Gastroesophageal sphincter (tissue), 3 donors: ENCODE results near the gene POMC.

ENCODE experiments used
- CTCF ChIP-seq, 4 experiments: fragments of 200-600 bp in 2 of 4; fragments of 450-650 bp in 2 of 4; sonication (generic) in 1 of 4; IDR thresholded peaks; one replicate each; pipeline ENCODE4 v1.5.1; 2017 to 2019; ENCODE audit warnings: antibody characterized with exemption in 4 of 4, mild to moderate bottlenecking in 2 of 4, moderate library complexity in 2 of 4
- EP300 ChIP-seq: sonication (generic); formaldehyde crosslinking; IDR thresholded peaks from one replicate; pipeline ENCODE4 v1.6.1; 2017; ENCODE audit warnings: antibody characterized with exemption, mild to moderate bottlenecking
- POLR2AphosphoS5 ChIP-seq: sonication (generic); formaldehyde crosslinking; IDR thresholded peaks from one replicate; pipeline ENCODE4 v1.6.1; 2017; ENCODE audit warnings: antibody characterized with exemption

GRCh38 chr2:25187729-25188350 is 19.5 kb upstream of the POMC start:
- TF ChIP-seq POLR2AphosphoS5 = no peak
- no peak for TF ChIP-seq CTCF (IDR thresholded peaks at IDR 0.05)
- no peak for TF ChIP-seq EP300
